ENCODE results near the gene SPATA12.

SPATA12 gene

GRCh38 chr3:57118254-57118653 is 57.8 kb downstream of the SPATA12 start:
- TF ChIP-seq POLR2AphosphoS5 (IDR thresholded peaks at IDR 0.05; ENCODE audit: borderline replicate concordance, low read depth, low read length), result no peak
- TF ChIP-seq FOXP2 (optimal IDR thresholded peaks at IDR 0.05; ENCODE audit: control extremely low read depth, extremely low read length, insufficient read depth), result no peak
- no peak for TF ChIP-seq EZH2 (IDR thresholded peaks at IDR 0.05)
- DNase-seq (ENCODE audit: low read depth, low spot score), result no peak

DNA sequence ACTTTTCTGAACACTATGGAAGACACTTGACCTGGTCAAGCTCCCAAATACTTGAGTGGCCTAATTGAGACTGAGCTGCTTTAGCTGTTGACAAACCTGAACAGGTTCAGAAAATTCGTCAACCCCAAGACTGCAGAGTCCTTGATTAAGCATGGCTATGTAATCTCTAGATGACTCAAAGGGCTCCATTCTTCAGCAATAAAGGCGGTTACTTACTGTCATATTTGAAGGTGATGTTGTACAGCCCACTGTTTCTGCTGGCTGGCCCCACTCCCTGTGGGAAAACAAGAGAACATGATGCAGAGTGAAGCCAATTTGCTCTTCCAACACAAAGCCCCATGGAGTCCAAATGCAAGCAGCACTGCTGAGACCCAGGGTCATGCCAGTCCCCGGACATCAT is 59.6 kb downstream of the SPATA12 start:
- Histone ChIP-seq H3K4me3 (no peak overlapping the region), H3K36me3 (ENCODE audit: insufficient read depth, low read length) (no peaks in the 10 kb centered on the region), H3K9me3 (ENCODE audit: low read depth, low read length) (no peaks in the 10 kb centered on the region), H3K9ac (ENCODE audit: insufficient read length) (no peak overlapping the region), H3K27ac (no peak overlapping the region)
- no peak for DNase-seq (ENCODE audit: low read depth, low spot score)
- TF ChIP-seq EZH2 (IDR thresholded peaks at IDR 0.05) (no peak), POLR2AphosphoS5 (IDR thresholded peaks at IDR 0.05; ENCODE audit: borderline replicate concordance, low read depth, low read length) (no peak), FOXP2 (optimal IDR thresholded peaks at IDR 0.05; ENCODE audit: control extremely low read depth, extremely low read length, insufficient read depth) (no peak)

More at GRCh38 chr3:57118254-57118653, 57.8 kb downstream of the SPATA12 start:
- Histone ChIP-seq H3K27ac (no peak overlapping the region), H3K9me3 (ENCODE audit: low read depth, low read length) (no peaks in the 10 kb centered on the region), H3K4me3 (no peak overlapping the region), H3K36me3 (ENCODE audit: insufficient read depth, low read length) (no peaks in the 10 kb centered on the region), H3K9ac (ENCODE audit: insufficient read length) (no peak overlapping the region)

GRCh38 chr3:57120451-57121174 is 60.1 kb downstream of the SPATA12 start:
- no peak for DNase-seq (ENCODE audit: low read depth, low spot score)
- H3K27ac ChIP-seq, result no peak overlapping the region
- H3K9me3 ChIP-seq (ENCODE audit: low read depth, low read length), result no peaks in the 10 kb centered on the region
- no peak overlapping the region for H3K4me3 ChIP-seq
- TF ChIP-seq EZH2 (IDR thresholded peaks at IDR 0.05) (no peak), POLR2AphosphoS5 (IDR thresholded peaks at IDR 0.05; ENCODE audit: borderline replicate concordance, low read depth, low read length) (no peak), FOXP2 (optimal IDR thresholded peaks at IDR 0.05; ENCODE audit: control extremely low read depth, extremely low read length, insufficient read depth) (no peak)
- no peak overlapping the region for H3K9ac ChIP-seq (ENCODE audit: insufficient read length)
- H3K36me3 ChIP-seq (ENCODE audit: insufficient read depth, low read length), result no peaks in the 10 kb centered on the region
